HG03558 (cell line): ENCODE measurements around the gene ANKRD17.
"Not testable (repeated sequence)": the region's sequence is repeated elsewhere in the genome, so short reads cannot be mapped to it uniquely, and the experiment has no call there.

Source experiments
- ATAC-seq: cut with Tn5 transposase; IDR thresholded peaks from one replicate; pipeline ENCODE4 v1.9.1; 2021; ENCODE audit warnings: moderate number of reproducible peaks; ENCODE audit not compliant: unreplicated experiment; ENCODE audit errors: extremely low read depth

ANKRD17 gene

GRCh38 chr4:73258686-73259570 lies at the start of gene ANKRD17:
TSS of gene ANKRD17 (minus strand) at chr4:73258798. CDS start at chr4:73258668, 130 bp downstream.
- ATAC-seq = peak; percentile 65

- ATAC-seq = no peak
Observed at GRCh38 chr4:73308286-73308685, 49.7 kb upstream of the ANKRD17 start.

GRCh38 chr4:73303711-73304110 lies 45.1 kb upstream of the ANKRD17 start:
- no peak for ATAC-seq

GRCh38 chr4:73299548-73300280 lies 41.1 kb upstream of the ANKRD17 start:
- no peak for ATAC-seq

GRCh38 chr4:73292661-73293060 lies 34.1 kb upstream of the ANKRD17 start:
- ATAC-seq = not testable (repeated sequence)

- no peak for ATAC-seq
Observed at GRCh38 chr4:73281982-73282381, 23.4 kb upstream of the ANKRD17 start.

GRCh38 chr4:73281396-73281795 lies 22.8 kb upstream of the ANKRD17 start:
- ATAC-seq = no peak

GRCh38 chr4:73277201-73277600 lies 18.6 kb upstream of the ANKRD17 start:
- ATAC-seq = no peak

GRCh38 chr4:73275318-73275654 lies 16.7 kb upstream of the ANKRD17 start:
- no peak for ATAC-seq

GRCh38 chr4:73272816-73273215 lies 14.2 kb upstream of the ANKRD17 start:
- ATAC-seq = no peak

- no peak for ATAC-seq
Observed at GRCh38 chr4:73267050-73267449, 8.5 kb upstream of the ANKRD17 start.

GRCh38 chr4:73259571-73260090 lies 1.0 kb upstream of the ANKRD17 start:
- ATAC-seq = no peak

GRCh38 chr4:73258436-73258685 lies 237 bp downstream of the ANKRD17 start:
- peak; percentile 4 for ATAC-seq

GRCh38 chr4:73257651-73258435 lies 755 bp downstream of the ANKRD17 start:
- ATAC-seq = no peak

- ATAC-seq = peak; percentile 30
Observed at GRCh38 chr4:73257234-73257633, 1.4 kb downstream of the ANKRD17 start.

GRCh38 chr4:73255847-73256246 lies 2.8 kb downstream of the ANKRD17 start:
- not testable (repeated sequence) for ATAC-seq

GRCh38 chr4:73252001-73252400 lies 6.6 kb downstream of the ANKRD17 start:
- no peak for ATAC-seq

- ATAC-seq = no peak
Observed at GRCh38 chr4:73251384-73251783, 7.2 kb downstream of the ANKRD17 start.

GRCh38 chr4:73250642-73251041 lies 8.0 kb downstream of the ANKRD17 start:
- ATAC-seq = no peak

- ATAC-seq = no peak
Observed at GRCh38 chr4:73248821-73249220, 9.8 kb downstream of the ANKRD17 start.

GRCh38 chr4:73248416-73248815 lies 10.2 kb downstream of the ANKRD17 start:
- ATAC-seq = no peak
